Heart left ventricle (tissue), 13 donors: ENCODE measurements around the gene ZNF672.

Source experiments
- POLR2A ChIP-seq, 2 donors: fragments of 450-650 bp; IDR thresholded peaks; one replicate each; pipeline ENCODE4 v1.6.1; 2017; ENCODE audit warnings: antibody characterized with exemption in 2 of 2, mild to moderate bottlenecking in 2 of 2, moderate library complexity in 2 of 2
- TF ChIP-seq, protein P1 (sequence below), 12 donors: fragments of 200-600 bp; sonication (generic) in 4 of 12; IDR thresholded peaks; one replicate each; pipeline versions ENCODE4 v1.5.0 to v1.8.0; 2018 to 2022; ENCODE audit warnings: antibody characterized with exemption in 12 of 12, mild to moderate bottlenecking in 5 of 12
- donor health status: ischemic (EF 13 %, LVEDD 7.1; RV severe dilation, severe dysfunction).
- donor health status: DM: no; HTN: yes; CAD: no.
- donor health status: DM: no; HTN: no; CAD: no.
- donor health status: ischemic (EF 25% LVEDD 6.9; RV normal size, moderate dysfunction).
- donor health status: ischemic (EF 25% LVEDD 5.7; RV mildly dilated, moderate dysfunction).
- donor health status: ischemic (EF 35%, LVEDD 5.7; RV mildly dilated, moderate dysfunction).
- donor health status: nonischemic (EF 11% LVEDD 7.7; RV severe dilation, severe dysfunction).
- donor health status: DM: yes; HTN: yes; CAD: no.
- donor health status: PGD.
- donor health status: ischemic (EF 29% LVEDD 5.4; RV normal size, mild dysfunction).
- donor health status: nonischemic (EF 23%, LVEDD 6.1; RV moderate dilation, normal function).

- TF ChIP-seq POLR2A (IDR thresholded peaks at IDR 0.05) = no peak
- TF ChIP-seq, protein P1, sequence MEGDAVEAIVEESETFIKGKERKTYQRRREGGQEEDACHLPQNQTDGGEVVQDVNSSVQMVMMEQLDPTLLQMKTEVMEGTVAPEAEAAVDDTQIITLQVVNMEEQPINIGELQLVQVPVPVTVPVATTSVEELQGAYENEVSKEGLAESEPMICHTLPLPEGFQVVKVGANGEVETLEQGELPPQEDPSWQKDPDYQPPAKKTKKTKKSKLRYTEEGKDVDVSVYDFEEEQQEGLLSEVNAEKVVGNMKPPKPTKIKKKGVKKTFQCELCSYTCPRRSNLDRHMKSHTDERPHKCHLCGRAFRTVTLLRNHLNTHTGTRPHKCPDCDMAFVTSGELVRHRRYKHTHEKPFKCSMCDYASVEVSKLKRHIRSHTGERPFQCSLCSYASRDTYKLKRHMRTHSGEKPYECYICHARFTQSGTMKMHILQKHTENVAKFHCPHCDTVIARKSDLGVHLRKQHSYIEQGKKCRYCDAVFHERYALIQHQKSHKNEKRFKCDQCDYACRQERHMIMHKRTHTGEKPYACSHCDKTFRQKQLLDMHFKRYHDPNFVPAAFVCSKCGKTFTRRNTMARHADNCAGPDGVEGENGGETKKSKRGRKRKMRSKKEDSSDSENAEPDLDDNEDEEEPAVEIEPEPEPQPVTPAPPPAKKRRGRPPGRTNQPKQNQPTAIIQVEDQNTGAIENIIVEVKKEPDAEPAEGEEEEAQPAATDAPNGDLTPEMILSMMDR (IDR thresholded peaks at IDR 0.05) = no peak
Measured at GRCh38 chr1:248802454-248802853, 35.6 kb upstream of the ZNF672 start.
